Measurements from ENCODE around the gene NRG3. TPM values are rescaled to one million over a fixed set of nuclear protein-coding genes. Genes with fewer than 3 reads are reported as not detected.

NRG3 gene
- total RNA-seq, 1 experiment from 2014 or later = not detected

DNA sequence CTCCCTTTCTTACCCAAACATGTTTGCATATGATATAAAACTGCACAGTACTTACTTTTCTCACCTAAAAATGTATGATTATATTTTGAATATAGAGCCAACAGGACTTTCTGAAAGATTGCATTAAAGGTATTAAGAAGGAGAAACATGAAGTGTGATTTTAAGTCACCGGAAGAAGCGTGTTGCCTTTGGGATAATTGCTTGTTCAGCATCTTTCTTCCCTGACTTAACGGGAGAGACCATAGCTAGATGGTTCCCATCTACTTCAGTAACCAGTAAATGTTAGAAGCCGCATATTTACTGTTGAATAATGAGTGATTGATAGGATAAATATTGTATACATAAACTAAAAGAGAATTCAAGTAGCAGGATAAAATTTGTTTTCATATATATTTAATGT lies 197.1 kb downstream of the NRG3 start:
- no peak for DNase-seq (ENCODE audit: low read depth, low spot score)
- ChIA-PET RAD21 (ENCODE audit: low non-redundant PET in 1 of 2, low total read pairs in 2 of 2, uncharacterized antibody in 2 of 2, unreplicated experiment in 2 of 2) (no interaction called here), POLR2A (no interaction called here), CTCF (no interaction called here)
- H3K4me2 ChIP-seq (ENCODE audit: low read length) = no peak overlapping the region
- intact Hi-C loops (cut with micrococcal nuclease) = no loop called here
- no peaks in the 10 kb centered on the region for H3K79me2 ChIP-seq (ENCODE audit: insufficient read depth, low read length)
- no peak overlapping the region for H3K27ac ChIP-seq (ENCODE audit: low read depth, low read length)
- H3K9ac ChIP-seq (ENCODE audit: low read length) = no peak overlapping the region
- no peaks in the 10 kb centered on the region for H3K27me3 ChIP-seq (ENCODE audit: insufficient read depth, low read length)
- H3K4me3 ChIP-seq (replicated peaks in 1 of 2; ENCODE audit: low read depth in 1 of 2, low read length in 2 of 2) = no peak overlapping the region
- no peak overlapping the region for H2AFZ ChIP-seq (ENCODE audit: low read depth, low read length, poor library complexity, severe bottlenecking)
- no peaks in the 10 kb centered on the region for H4K20me1 ChIP-seq (ENCODE audit: insufficient read depth)
- peaks cover 7 to 23% of the 10 kb centered on the region in 2 experiments; a peak in 2 of 4 replicates for H3K9me3 ChIP-seq (ENCODE audit: control insufficient read depth in 1 of 2, insufficient read depth in 1 of 2, low read depth in 1 of 2, low read length in 2 of 2)
- no peaks in the 10 kb centered on the region for H3K4me1 ChIP-seq (ENCODE audit: control insufficient read depth in 1 of 2, insufficient read depth in 2 of 2, low read length in 2 of 2)
- ATAC-seq = no peak
- H3K36me3 ChIP-seq (ENCODE audit: control insufficient read depth in 1 of 2, insufficient read depth in 2 of 2, low read length in 2 of 2) = no peaks in the 10 kb centered on the region
- H3K9me2 ChIP-seq (ENCODE audit: insufficient read depth) = no peaks in the 10 kb centered on the region
- TF ChIP-seq SRF (IDR thresholded peaks at IDR 0.05; ENCODE audit: low read depth) = no peak
- TF ChIP-seq CBX3 (IDR thresholded peaks at IDR 0.05; ENCODE audit: low read depth) = no peak
- TF ChIP-seq POLR2AphosphoS5 (IDR thresholded peaks at IDR 0.05; ENCODE audit: low read depth, low read length) = no peak
- no peak for TF ChIP-seq FOSL1 (IDR thresholded peaks at IDR 0.05; ENCODE audit: low read depth)
- TF ChIP-seq CEBPB (IDR thresholded peaks at IDR 0.05; ENCODE audit: low read depth) = no peak
- no peak for TF ChIP-seq ELF1 (IDR thresholded peaks at IDR 0.05; ENCODE audit: borderline replicate concordance, low read depth)
- TF ChIP-seq POLR2A (IDR thresholded peaks at IDR 0.05; ENCODE audit: borderline replicate concordance, extremely low read depth, insufficient read depth, insufficient read length) = no peak
- no peak for TF ChIP-seq SIN3A (IDR thresholded peaks at IDR 0.05; ENCODE audit: low read depth)
- TF ChIP-seq, protein P1, sequence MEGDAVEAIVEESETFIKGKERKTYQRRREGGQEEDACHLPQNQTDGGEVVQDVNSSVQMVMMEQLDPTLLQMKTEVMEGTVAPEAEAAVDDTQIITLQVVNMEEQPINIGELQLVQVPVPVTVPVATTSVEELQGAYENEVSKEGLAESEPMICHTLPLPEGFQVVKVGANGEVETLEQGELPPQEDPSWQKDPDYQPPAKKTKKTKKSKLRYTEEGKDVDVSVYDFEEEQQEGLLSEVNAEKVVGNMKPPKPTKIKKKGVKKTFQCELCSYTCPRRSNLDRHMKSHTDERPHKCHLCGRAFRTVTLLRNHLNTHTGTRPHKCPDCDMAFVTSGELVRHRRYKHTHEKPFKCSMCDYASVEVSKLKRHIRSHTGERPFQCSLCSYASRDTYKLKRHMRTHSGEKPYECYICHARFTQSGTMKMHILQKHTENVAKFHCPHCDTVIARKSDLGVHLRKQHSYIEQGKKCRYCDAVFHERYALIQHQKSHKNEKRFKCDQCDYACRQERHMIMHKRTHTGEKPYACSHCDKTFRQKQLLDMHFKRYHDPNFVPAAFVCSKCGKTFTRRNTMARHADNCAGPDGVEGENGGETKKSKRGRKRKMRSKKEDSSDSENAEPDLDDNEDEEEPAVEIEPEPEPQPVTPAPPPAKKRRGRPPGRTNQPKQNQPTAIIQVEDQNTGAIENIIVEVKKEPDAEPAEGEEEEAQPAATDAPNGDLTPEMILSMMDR (IDR thresholded peaks at IDR 0.05 in 2 of 3, conservative IDR thresholded peaks at IDR 0.05 in 1 of 3; ENCODE audit: borderline replicate concordance in 1 of 3, insufficient read depth in 1 of 3, low read depth in 2 of 3, low read length in 2 of 3) = no peak
- TF ChIP-seq EZH2 (IDR thresholded peaks at IDR 0.05) = no peak
- BruUV-seq (replicated peaks) = no TSS peak

DNA sequence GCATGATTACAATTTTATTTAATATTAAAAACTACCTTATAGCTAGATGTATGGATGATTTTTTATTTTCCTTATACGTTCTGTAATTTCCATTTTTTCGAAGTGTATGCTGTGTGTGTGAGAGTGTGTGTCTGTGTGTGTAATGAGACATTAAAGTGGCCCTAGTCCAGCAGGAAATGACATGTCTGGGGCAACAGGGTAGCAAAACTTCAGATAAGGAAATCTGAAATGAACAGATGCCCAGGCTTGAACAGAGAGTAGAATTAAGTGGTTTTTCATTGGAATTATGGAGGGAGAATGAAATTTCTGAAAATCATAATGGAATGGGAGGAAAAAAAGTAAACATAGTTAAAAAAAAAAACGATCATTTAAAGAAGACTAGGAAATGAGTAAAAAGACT lies 200.6 kb downstream of the NRG3 start:
- Histone ChIP-seq H3K4me3 (replicated peaks in 1 of 2; ENCODE audit: low read depth in 1 of 2, low read length in 2 of 2) (no peak overlapping the region), H3K4me1 (ENCODE audit: control insufficient read depth in 1 of 2, insufficient read depth in 2 of 2, low read length in 2 of 2) (no peaks in the 10 kb centered on the region), H4K20me1 (ENCODE audit: insufficient read depth) (no peaks in the 10 kb centered on the region), H3K9me2 (ENCODE audit: insufficient read depth) (no peaks in the 10 kb centered on the region), H3K27ac (ENCODE audit: low read depth, low read length) (no peak overlapping the region), H2AFZ (ENCODE audit: low read depth, low read length, poor library complexity, severe bottlenecking) (no peak overlapping the region), H3K9ac (ENCODE audit: low read length) (no peak overlapping the region), H3K27me3 (ENCODE audit: insufficient read depth, low read length) (no peaks in the 10 kb centered on the region), H3K79me2 (ENCODE audit: insufficient read depth, low read length) (no peaks in the 10 kb centered on the region), H3K4me2 (ENCODE audit: low read length) (no peak overlapping the region), H3K36me3 (ENCODE audit: control insufficient read depth in 1 of 2, insufficient read depth in 2 of 2, low read length in 2 of 2) (no peaks in the 10 kb centered on the region), H3K9me3 (ENCODE audit: control insufficient read depth in 1 of 2, insufficient read depth in 1 of 2, low read depth in 1 of 2, low read length in 2 of 2) (peaks cover 16 to 18% of the 10 kb centered on the region in 2 experiments; a peak in 2 of 4 replicates)
- no TSS peak for BruUV-seq (replicated peaks)
- intact Hi-C loops (cut with micrococcal nuclease) = no loop called here
- ATAC-seq = no peak
- DNase-seq (ENCODE audit: low read depth, low spot score) = no peak
- ChIA-PET CTCF (no interaction called here), RAD21 (ENCODE audit: low non-redundant PET in 1 of 2, low total read pairs in 2 of 2, uncharacterized antibody in 2 of 2, unreplicated experiment in 2 of 2) (no interaction called here), POLR2A (no interaction called here)
- TF ChIP-seq POLR2AphosphoS5 (IDR thresholded peaks at IDR 0.05; ENCODE audit: low read depth, low read length) (no peak), EZH2 (IDR thresholded peaks at IDR 0.05) (no peak), ZFX (IDR thresholded peaks at IDR 0.05) (no peak), TCF7L2 (IDR thresholded peaks at IDR 0.05; ENCODE audit: borderline replicate concordance, extremely low read depth, insufficient read depth, insufficient read length) (no peak), FOSL1 (IDR thresholded peaks at IDR 0.05; ENCODE audit: low read depth) (no peak), CEBPB (IDR thresholded peaks at IDR 0.05; ENCODE audit: low read depth) (no peak), POLR2A (IDR thresholded peaks at IDR 0.05; ENCODE audit: borderline replicate concordance, extremely low read depth, insufficient read depth, insufficient read length) (no peak), REST (IDR thresholded peaks at IDR 0.05; ENCODE audit: low read depth) (no peak), SRF (IDR thresholded peaks at IDR 0.05; ENCODE audit: low read depth) (no peak), ELF1 (IDR thresholded peaks at IDR 0.05; ENCODE audit: borderline replicate concordance, low read depth) (no peak), JUND (IDR thresholded peaks at IDR 0.05) (no peak)
- TF ChIP-seq, protein P2, sequence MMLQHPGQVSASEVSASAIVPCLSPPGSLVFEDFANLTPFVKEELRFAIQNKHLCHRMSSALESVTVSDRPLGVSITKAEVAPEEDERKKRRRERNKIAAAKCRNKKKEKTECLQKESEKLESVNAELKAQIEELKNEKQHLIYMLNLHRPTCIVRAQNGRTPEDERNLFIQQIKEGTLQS (IDR thresholded peaks at IDR 0.05) = no peak
- TF ChIP-seq, protein P3, sequence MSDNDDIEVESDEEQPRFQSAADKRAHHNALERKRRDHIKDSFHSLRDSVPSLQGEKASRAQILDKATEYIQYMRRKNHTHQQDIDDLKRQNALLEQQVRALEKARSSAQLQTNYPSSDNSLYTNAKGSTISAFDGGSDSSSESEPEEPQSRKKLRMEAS (IDR thresholded peaks at IDR 0.05) = no peak
